ENCODE data around the gene AOPEP.

The AOPEP gene

DNA sequence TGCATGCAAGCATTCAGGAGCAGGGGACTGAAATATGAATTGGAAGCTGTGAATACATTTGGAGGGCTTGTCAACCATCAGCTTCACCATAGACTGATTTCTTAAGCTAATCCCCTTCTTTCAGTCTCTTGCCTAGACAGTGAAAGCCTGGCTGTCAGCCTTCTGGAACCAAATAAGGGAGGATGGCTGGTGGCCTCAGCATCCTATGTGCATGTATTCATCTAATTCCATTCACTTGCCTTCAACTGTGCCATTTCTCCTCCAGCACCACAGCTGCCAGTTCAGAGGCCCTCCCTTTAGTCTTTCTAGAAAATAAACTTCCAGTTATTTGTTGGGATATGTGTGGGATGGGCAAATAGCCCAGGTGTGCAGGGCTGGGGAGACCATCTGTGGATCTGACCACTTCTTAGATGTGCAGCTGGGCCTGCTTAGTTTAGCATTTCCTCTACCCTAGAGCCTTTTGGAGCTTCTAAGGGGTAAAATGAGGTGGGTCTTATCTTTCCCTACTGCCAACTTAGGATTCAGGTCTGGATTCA, 62.1 kb downstream of the AOPEP start:
- DNase-seq (ENCODE audit: low spot score) (no peak), FAIRE-seq (no peak)

DNA sequence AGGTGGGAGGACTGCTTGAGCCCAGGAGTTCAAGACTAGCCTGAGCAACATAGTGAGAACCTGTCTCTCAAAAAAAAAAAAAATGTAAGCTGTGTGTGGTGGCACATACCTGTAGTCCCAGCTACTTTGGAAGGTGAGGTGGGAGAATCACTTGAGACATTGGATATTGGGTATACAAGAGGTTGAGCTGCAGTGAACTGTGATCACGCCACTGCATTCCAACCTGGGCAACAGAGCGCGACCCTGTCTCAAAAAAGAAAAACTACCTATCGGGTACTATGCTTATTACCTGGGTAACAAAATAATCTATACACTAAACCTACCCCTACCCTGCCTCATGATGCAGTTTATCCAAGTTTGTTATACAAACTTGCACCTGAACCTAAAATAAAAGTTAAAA, 64.9 kb downstream of the AOPEP start:
- FAIRE-seq (no peak), DNase-seq (ENCODE audit: low spot score) (peak; percentile 13)

DNA sequence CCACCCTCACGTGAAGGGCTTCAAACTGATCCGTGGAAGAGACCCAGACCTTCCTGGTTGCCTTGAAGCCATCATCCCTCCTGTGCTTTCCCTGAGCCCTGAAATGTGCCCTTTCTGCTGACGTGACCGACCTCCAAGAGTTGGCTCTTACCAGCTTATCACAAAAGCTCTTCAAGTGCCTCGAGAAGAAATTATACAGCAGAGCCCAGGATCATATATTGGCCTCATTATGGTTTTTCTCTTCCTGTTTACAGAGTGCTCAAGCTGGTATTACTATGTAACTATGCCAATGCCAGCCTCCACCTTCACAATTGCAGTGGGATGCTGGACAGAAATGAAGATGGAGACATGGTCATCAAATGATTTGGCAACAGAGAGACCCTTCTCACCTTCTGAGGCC, 66.0 kb downstream of the AOPEP start:
- FAIRE-seq (no peak), DNase-seq (ENCODE audit: low spot score) (no peak)

DNA sequence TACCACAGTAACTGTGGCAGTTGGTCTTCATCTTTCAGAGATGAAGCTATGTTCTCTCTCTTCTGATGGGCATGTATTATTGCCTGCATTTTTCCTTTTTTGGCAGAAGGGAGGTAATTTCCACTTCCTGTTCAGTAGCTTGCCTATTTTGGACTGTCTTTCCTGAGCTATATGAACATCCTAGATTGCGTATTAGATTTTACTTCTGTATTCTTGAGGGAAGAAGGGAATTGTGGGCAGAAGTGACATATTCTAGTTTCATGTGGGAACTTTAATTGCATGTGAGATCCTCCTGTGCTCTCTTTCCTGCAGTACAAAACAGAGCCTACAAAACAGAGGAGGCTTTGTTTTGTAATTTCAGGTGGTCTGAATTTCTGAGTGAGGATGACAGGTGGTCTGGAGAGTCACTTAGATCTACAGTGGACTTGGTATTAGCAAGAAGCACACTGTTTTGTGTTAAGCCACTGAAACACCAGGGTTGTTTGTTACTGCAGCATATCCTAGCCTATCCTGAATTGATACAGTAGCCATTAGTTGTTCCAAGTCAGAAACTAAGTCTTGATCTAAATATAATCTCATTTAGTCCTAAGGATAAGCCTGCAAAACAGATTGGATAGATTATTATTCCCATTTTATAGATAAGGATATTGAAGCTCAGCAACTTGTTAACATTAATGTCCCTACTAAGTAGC, 68.1 kb downstream of the AOPEP start:
- FAIRE-seq (no peak), DNase-seq (ENCODE audit: low spot score) (no peak)

- DNase-seq (ENCODE audit: low spot score), result no peak
- no peak for FAIRE-seq
These were observed 70.2 kb downstream of the AOPEP start for GRCh38 chr9:94796687-94797086.

- no peak for FAIRE-seq
- DNase-seq (ENCODE audit: low spot score), result no peak
These were observed 71.7 kb downstream of the AOPEP start for GRCh38 chr9:94798201-94798600.

DNA sequence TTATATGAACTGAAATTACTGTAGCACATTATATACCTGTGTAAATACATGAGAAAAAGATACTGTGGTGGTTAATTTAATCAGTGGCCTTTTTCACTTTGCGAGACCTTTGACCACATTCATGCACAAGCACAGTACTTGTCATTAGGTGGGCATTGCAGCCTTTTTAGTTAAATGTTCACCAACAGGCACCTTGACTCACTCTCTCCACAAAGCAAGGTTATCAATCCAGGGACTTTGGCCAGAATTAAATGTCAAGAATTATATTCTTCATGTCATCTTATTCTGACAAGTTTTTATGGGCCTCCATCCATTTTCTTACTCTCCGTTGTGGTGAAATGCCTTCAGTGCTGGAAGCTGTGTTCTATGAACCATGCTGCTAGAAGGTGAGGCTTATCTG, 72.2 kb downstream of the AOPEP start:
- peak; percentile 78 for FAIRE-seq
- DNase-seq (ENCODE audit: low spot score), result peak; percentile 27

- FAIRE-seq, result peak; percentile 84
- peak; percentile 85 for DNase-seq (ENCODE audit: low spot score)
These were observed 73.2 kb downstream of the AOPEP start for GRCh38 chr9:94799578-94800264.

GRCh38 chr9:94800424-94801117, 74.1 kb downstream of the AOPEP start:
- no peak for FAIRE-seq
- no peak for DNase-seq (ENCODE audit: low spot score)

DNA sequence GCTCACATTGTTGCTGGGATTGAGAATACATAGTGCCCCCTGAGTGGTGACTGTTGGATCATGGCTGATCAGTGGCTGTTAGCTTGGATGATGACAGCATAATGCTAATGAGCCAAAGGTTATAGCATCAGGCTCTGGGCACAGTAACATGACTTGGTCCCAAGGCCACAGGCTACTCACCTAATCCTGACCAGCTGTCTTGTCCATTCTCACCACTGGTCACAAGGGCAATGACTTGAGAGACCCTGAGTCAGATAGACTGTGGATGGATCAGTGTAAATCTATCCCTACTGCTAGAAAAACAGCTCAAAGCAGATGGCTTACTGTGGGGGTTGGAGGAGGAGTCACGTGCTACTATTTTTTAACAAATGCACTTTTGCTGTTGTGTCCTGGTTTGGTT, 74.7 kb downstream of the AOPEP start:
- DNase-seq (ENCODE audit: low spot score), result peak; percentile 44

DNA sequence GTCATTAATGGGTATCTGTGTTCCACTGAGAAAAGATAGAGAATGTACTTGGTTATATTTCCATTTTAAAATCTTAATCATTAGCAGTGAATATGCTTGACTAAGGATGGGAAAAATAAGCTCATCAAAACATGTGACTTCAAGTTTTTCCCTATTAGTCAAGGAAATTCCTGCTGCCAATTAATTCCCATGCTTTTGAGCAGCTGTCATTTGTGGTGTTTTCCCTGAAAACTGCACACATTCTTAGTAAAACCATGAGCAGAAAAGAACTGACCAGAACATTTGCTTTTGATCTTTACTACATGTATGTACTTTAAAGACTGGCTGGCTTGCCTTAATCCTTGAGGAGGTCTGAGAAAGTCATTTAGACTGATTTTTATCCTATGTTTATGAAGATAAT, 75.2 kb downstream of the AOPEP start:
- DNase-seq (ENCODE audit: low spot score) (no peak), FAIRE-seq (no peak)

More for the DNA sequence above, 74.7 kb downstream of the AOPEP start:
- no peak for FAIRE-seq

DNA sequence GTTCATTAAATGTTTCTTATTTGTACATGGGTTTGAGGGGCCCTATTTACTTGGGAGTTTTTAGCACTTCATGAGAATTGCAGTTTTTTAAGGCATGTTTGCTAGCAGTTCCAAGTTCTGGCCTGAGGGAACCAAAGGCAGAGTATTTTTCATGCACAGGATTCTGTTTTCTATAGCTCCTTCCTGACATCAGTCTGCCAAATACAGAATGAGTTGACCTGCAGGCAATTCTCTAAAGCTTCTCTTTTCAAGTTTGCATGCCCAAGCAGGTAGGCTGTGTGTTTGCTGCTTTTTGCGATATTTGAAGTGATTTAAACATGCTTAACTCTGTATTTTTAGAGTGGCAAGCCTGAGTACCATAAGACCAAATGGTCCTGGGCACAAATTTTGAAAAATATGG, 75.8 kb downstream of the AOPEP start:
- DNase-seq (ENCODE audit: low spot score) (no peak), FAIRE-seq (no peak)

DNA sequence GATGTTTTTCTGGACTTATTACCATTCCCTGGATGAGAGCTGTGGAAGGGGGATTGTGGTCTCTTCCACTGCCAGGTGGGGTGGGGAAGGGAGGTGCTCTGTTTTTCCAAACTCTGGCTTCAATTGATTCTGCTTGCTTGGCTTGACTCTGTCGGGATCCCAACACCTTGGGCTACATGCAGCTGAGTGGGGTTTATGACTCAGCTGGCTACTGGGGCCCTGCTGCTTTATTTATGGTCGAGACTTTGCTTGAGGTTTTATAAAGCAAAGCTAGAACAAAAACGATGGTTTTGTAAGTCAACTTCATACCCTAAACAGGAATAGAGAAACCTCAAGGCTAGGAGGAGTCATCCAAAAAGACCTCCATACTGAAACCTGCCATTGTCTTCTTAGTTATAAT, 76.3 kb downstream of the AOPEP start:
- DNase-seq (ENCODE audit: low spot score), result peak; percentile 30

DNA sequence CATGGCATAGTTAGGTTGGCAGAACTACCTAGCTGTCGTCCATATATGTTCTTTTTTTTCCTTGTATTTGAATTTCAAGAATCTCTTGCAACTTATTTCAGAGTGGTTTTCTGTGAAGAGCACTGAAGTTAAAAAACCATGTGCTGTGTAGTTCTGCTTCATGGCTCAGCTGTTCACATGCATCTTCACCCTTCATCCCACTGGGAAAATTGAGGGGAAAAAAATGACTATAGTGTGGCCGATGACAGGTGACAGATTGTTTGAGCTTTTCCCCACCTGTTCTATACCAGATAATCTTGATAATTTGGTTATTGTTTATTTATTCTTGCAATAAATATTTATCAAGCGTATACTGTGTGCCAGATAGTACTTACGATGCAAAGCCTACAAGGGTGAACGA, 77.8 kb downstream of the AOPEP start:
- DNase-seq (ENCODE audit: low spot score) (no peak), FAIRE-seq (no peak)

More for the DNA sequence above, 76.3 kb downstream of the AOPEP start:
- FAIRE-seq, result peak; percentile 70

DNA sequence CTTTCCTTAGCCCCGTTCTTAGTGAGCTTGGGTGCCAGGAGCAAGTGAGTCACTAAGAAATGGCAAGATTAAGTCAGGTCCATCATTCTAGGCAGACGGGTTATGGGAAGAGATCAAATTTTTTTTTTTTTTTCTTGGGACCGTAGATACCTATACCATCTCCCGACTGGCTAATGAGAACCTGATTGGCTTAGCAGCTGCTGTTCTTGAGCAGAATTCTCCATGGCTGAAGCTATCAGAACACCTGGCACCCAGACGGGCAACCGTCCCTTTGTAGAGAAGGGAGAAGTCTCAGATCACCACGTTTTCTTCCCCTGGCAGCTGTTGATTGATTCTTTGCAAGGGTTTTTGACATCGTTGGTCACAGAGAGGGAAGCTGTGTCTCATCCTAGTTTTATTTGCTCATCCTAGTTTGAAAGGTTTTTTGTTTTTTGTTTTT, 78.6 kb downstream of the AOPEP start:
- DNase-seq (ENCODE audit: low spot score) (no peak), FAIRE-seq (no peak)

GRCh38 chr9:94805585-94805984, 79.1 kb downstream of the AOPEP start:
- no peak for DNase-seq (ENCODE audit: low spot score)
- no peak for FAIRE-seq

DNA sequence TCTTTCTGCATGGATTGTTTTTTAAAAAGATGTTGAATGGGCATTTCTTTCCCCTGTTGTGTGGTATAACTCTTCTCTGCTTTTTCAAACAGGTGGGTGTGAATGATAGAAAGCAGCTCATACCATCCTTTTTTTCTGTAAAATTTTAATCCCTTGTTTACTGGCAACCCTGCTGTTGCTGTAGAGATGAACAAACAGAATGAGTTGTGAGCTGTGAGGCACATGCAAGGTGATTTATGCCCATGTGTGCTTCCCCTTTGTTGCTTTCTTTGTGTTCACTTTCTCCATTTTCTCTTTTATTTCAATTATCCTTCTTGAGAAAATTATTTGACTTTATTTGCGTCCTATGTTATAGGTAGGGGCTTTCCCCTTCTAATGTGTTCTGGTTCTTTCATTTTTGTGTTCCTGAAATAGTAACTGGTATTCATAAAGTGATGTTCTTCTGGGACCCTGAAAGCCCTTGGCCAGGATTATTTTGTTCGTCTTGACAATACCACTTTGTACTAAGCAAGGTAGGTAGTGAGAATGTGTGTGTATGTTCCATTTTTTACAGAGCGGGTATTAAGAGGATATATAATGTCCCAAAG, 79.9 kb downstream of the AOPEP start:
- DNase-seq (ENCODE audit: low spot score) (no peak), FAIRE-seq (no peak)

GRCh38 chr9:94807556-94807955, 81.1 kb downstream of the AOPEP start:
- FAIRE-seq, result no peak
- no peak for DNase-seq (ENCODE audit: low spot score)

DNA sequence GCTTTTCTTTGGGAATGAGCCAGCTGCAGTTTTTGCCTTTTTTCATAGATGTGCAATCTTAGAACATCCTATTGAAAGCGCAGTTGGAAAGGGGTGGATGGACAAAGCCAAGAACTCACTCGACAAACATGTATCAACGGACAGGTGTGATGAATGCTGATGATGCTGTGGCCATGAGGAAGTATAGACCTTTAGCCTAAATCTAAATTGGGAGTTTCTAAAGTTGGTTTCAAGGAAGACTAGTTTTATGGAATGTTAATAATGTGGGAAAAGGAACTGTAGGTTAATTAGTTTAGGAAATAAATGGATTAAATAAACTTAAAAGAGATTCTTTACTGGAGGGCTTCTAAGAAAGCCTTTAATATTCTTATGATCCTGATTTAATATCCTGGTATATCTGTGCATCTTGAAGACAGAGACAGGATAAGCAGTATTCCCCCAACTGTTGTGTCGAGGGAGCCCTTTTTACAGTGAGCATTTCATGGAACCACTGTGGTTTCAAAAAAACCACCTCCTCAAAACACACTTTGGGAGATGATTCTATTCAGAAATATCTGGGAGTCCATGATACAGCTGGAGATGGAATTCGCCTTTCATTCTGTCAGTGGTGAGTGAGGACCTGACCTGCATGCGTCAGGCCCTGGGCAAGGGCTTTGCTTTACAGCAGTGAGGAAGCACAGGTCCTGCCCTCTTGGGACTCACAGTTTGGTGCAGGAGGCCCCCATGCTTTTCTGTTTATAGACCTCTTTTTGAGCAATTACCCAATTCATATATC, 82.6 kb downstream of the AOPEP start:
- DNase-seq (ENCODE audit: low spot score) (peak; percentile 16), FAIRE-seq (no peak)

DNA sequence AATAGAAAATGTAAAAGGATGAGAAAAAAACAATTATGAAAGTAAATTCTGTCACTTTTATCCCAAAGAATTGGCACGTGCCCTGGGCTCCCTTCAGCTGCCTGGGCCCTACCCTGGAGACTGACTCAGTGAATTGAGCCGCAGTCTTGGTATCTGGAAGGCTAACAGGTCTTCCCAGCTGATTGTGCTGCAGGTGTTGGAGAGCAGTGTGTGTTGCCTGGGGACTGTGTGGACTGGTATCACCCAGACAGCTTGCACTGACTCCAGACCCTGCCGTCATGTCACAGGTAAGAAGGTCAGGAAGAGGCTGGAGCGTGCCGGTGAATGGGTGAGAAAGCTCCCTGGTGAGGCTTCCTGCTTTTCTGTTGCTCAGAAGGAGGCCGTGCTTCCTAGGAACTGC, 83.3 kb downstream of the AOPEP start:
- no peak for FAIRE-seq
- no peak for DNase-seq (ENCODE audit: low spot score)

GRCh38 chr9:94811074-94811473, 84.6 kb downstream of the AOPEP start:
- FAIRE-seq (no peak), DNase-seq (ENCODE audit: low spot score) (no peak)
